Measurements from ENCODE around the gene SETD4. TPM values are rescaled to one million over a fixed set of nuclear protein-coding genes. Genes with fewer than 3 reads are reported as not detected.

The SETD4 gene
- total and polyA plus RNA-seq, 2 of the 13 experiments (the other 11 are each of a cell fraction or from before 2014, with no cell fraction given), result 7.1 to 14.4 TPM

DNA sequence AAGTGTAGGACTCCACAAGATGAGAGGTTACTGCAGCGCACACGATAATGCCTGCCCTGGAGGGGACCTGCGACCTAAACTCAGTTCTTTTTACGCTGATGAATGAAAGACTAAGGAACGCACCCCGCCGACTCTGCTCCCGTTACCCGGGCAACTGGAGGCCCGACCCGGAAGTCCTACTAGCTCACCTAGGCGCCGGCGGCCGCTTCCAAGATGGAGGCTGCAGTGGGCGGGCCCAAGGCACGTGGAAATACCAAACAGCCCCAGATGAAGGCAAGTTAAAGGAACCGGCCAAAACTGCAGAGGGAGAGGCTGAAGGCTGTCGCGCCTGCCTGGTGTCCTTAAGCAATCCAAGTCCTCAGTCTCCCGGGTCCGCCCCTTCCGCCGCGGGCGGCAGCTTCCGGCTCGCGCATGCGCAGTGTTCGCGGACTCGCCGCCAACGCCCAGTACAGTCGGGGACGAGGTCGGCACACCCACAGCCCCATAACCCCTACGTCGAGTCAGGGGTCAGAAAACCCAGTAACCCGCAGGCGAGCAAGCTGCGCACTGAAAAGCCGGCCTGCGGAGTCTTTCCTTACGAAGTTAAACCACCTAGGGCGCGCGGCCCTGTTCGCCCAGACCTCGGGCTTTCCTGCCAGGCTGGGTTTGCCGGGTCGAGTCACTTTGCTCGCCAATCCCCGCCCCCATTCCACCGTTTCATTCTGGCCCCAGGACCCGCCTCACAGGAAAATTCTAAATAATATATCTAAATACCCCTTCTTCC lies at the start of gene SETD4 (continued):
- TF ChIP-seq, protein P1, sequence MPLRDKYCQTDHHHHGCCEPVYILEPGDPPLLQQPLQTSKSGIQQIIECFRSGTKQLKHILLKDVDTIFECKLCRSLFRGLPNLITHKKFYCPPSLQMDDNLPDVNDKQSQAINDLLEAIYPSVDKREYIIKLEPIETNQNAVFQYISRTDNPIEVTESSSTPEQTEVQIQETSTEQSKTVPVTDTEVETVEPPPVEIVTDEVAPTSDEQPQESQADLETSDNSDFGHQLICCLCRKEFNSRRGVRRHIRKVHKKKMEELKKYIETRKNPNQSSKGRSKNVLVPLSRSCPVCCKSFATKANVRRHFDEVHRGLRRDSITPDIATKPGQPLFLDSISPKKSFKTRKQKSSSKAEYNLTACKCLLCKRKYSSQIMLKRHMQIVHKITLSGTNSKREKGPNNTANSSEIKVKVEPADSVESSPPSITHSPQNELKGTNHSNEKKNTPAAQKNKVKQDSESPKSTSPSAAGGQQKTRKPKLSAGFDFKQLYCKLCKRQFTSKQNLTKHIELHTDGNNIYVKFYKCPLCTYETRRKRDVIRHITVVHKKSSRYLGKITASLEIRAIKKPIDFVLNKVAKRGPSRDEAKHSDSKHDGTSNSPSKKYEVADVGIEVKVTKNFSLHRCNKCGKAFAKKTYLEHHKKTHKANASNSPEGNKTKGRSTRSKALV (CRISPR knock-in tag; IDR thresholded peaks at IDR 0.05), result 0 out of 2 replicates have a peak, but pooled peaks have one; percentile 41
- TF ChIP-seq KMT2A (CRISPR knock-in tag; IDR thresholded peaks at IDR 0.05) (peak; percentile 83; the same call in 1 of the 2 replicates), NPAS2 (CRISPR knock-in tag; IDR thresholded peaks at IDR 0.05; ENCODE audit: borderline replicate concordance) (no peak), ZNF432 (CRISPR knock-in tag; IDR thresholded peaks at IDR 0.05; ENCODE audit: borderline replicate concordance) (no peak), NR3C1 (CRISPR knock-in tag; IDR thresholded peaks at IDR 0.05) (no peak), ZIK1 (CRISPR knock-in tag; IDR thresholded peaks at IDR 0.05; ENCODE audit: borderline replicate concordance, low read depth) (no peak), ZEB1 (IDR thresholded peaks at IDR 0.05; ENCODE audit: insufficient replicate concordance, low read depth) (no peak), YY1 (IDR thresholded peaks at IDR 0.05; ENCODE audit: insufficient read depth, insufficient replicate concordance, low read depth, low read length) (peak; percentile 92), ZNF30 (CRISPR knock-in tag; IDR thresholded peaks at IDR 0.05) (0 out of 2 replicates have a peak, but pooled peaks have one; percentile 32), GLI4 (CRISPR knock-in tag; IDR thresholded peaks at IDR 0.05; ENCODE audit: borderline replicate concordance) (no peak; the same call in 1 of the 2 replicates), ATF7-NPFF (CRISPR knock-in tag; IDR thresholded peaks at IDR 0.05; ENCODE audit: low read depth) (no peak), KDM3A (CRISPR knock-in tag; IDR thresholded peaks at IDR 0.05; ENCODE audit: low read depth) (no peak), MTA1 (CRISPR knock-in tag; IDR thresholded peaks at IDR 0.05; ENCODE audit: borderline replicate concordance) (0 out of 2 replicates have a peak, but pooled peaks have one; percentile 13), ZNF766 (CRISPR knock-in tag; IDR thresholded peaks at IDR 0.05; ENCODE audit: borderline replicate concordance) (peak; percentile 82), ZNF713 (CRISPR knock-in tag; IDR thresholded peaks at IDR 0.05) (0 out of 2 replicates have a peak, but pooled peaks have one; percentile 41), ZNF777 (CRISPR knock-in tag; IDR thresholded peaks at IDR 0.05) (peak; percentile 83; the same call in 1 of the 2 replicates)
- TF ChIP-seq, protein P2, sequence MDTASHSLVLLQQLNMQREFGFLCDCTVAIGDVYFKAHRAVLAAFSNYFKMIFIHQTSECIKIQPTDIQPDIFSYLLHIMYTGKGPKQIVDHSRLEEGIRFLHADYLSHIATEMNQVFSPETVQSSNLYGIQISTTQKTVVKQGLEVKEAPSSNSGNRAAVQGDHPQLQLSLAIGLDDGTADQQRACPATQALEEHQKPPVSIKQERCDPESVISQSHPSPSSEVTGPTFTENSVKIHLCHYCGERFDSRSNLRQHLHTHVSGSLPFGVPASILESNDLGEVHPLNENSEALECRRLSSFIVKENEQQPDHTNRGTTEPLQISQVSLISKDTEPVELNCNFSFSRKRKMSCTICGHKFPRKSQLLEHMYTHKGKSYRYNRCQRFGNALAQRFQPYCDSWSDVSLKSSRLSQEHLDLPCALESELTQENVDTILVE (CRISPR knock-in tag; IDR thresholded peaks at IDR 0.05), result no peak
- TF ChIP-seq, protein P3, sequence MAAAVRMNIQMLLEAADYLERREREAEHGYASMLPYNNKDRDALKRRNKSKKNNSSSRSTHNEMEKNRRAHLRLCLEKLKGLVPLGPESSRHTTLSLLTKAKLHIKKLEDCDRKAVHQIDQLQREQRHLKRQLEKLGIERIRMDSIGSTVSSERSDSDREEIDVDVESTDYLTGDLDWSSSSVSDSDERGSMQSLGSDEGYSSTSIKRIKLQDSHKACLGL (CRISPR knock-in tag; IDR thresholded peaks at IDR 0.05), result peak; percentile 64; the same call in 1 of the 2 replicates
- TF ChIP-seq, protein P4, sequence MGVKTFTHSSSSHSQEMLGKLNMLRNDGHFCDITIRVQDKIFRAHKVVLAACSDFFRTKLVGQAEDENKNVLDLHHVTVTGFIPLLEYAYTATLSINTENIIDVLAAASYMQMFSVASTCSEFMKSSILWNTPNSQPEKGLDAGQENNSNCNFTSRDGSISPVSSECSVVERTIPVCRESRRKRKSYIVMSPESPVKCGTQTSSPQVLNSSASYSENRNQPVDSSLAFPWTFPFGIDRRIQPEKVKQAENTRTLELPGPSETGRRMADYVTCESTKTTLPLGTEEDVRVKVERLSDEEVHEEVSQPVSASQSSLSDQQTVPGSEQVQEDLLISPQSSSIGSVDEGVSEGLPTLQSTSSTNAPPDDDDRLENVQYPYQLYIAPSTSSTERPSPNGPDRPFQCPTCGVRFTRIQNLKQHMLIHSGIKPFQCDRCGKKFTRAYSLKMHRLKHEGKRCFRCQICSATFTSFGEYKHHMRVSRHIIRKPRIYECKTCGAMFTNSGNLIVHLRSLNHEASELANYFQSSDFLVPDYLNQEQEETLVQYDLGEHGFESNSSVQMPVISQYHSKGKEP (CRISPR knock-in tag; IDR thresholded peaks at IDR 0.05), result no peak
- TF ChIP-seq, protein P5, sequence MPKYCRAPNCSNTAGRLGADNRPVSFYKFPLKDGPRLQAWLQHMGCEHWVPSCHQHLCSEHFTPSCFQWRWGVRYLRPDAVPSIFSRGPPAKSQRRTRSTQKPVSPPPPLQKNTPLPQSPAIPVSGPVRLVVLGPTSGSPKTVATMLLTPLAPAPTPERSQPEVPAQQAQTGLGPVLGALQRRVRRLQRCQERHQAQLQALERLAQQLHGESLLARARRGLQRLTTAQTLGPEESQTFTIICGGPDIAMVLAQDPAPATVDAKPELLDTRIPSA (CRISPR knock-in tag; IDR thresholded peaks at IDR 0.05; ENCODE audit: borderline replicate concordance), result no peak
- TF ChIP-seq, protein P6, sequence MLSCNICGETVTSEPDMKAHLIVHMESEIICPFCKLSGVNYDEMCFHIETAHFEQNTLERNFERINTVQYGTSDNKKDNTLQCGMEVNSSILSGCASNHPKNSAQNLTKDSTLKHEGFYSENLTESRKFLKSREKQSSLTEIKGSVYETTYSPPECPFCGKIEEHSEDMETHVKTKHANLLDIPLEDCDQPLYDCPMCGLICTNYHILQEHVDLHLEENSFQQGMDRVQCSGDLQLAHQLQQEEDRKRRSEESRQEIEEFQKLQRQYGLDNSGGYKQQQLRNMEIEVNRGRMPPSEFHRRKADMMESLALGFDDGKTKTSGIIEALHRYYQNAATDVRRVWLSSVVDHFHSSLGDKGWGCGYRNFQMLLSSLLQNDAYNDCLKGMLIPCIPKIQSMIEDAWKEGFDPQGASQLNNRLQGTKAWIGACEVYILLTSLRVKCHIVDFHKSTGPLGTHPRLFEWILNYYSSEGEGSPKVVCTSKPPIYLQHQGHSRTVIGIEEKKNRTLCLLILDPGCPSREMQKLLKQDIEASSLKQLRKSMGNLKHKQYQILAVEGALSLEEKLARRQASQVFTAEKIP (CRISPR knock-in tag; IDR thresholded peaks at IDR 0.05; ENCODE audit: borderline replicate concordance), result no peak

All from HepG2 (cell line).